PC-3 (cell line): ENCODE measurements around the gene CAPRIN2.

Experiments used
- EZH2 ChIP-seq: fragments of 300-600 bp; sonication (generic); IDR thresholded peaks from one replicate; pipeline ENCODE4 v1.6.1; 2017; ENCODE audit warnings: antibody characterized with exemption, mild to moderate bottlenecking, low read length; ENCODE audit not compliant: unreplicated experiment
- EZH2phosphoT487 ChIP-seq: fragments of 300-600 bp; sonication (generic); IDR thresholded peaks from 2 replicates; pipeline ENCODE4 v1.6.1; 2018; ENCODE audit warnings: mild to moderate bottlenecking, antibody characterized with exemption, low read length, borderline replicate concordance
- TF ChIP-seq, protein P1 (sequence below): fragments of 300-600 bp; sonication (generic); conservative IDR thresholded peaks from 2 replicates; pipeline ENCODE4 v1.5.1; 2017; ENCODE audit warnings: antibody characterized with exemption, low read depth, mild to moderate bottlenecking, low read length

DNA sequence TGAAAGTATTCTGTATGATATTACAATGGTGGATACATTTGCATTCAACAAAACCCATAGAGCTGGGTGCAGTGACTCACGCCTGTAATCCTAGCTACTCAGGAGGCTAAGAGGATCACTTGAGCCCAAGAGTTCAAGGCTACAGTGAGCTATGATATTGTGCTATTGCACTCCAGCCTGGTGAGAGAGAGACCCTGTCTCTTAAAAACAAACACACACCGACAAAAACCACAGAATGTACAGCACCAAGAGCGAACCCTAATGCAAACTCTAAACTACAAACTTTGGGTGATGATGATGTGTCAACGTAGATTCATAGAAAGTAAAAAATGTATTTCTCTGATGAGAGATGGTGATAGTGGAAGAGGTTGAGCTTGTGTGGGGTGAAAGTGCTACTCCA is 8.6 kb downstream of the CAPRIN2 start:
- TF ChIP-seq, protein P1, sequence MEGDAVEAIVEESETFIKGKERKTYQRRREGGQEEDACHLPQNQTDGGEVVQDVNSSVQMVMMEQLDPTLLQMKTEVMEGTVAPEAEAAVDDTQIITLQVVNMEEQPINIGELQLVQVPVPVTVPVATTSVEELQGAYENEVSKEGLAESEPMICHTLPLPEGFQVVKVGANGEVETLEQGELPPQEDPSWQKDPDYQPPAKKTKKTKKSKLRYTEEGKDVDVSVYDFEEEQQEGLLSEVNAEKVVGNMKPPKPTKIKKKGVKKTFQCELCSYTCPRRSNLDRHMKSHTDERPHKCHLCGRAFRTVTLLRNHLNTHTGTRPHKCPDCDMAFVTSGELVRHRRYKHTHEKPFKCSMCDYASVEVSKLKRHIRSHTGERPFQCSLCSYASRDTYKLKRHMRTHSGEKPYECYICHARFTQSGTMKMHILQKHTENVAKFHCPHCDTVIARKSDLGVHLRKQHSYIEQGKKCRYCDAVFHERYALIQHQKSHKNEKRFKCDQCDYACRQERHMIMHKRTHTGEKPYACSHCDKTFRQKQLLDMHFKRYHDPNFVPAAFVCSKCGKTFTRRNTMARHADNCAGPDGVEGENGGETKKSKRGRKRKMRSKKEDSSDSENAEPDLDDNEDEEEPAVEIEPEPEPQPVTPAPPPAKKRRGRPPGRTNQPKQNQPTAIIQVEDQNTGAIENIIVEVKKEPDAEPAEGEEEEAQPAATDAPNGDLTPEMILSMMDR = no peak
- TF ChIP-seq EZH2phosphoT487 (no peak), EZH2 (no peak)
